ENCODE measurements around the gene PFKFB4. TPM values are rescaled to one million over a fixed set of nuclear protein-coding genes. Genes with fewer than 3 reads are reported as not detected.

PFKFB4 gene
- total and polyA plus RNA-seq, 9 of the 15 experiments (the other 6 are each of a cell fraction or from before 2014, with no cell fraction given): 0.92 to 56.3 (median 13.5) TPM

GRCh38 chr3:48555231-48555948 is 1.2 kb downstream of the PFKFB4 start (continued):
- TF ChIP-seq, protein P1, sequence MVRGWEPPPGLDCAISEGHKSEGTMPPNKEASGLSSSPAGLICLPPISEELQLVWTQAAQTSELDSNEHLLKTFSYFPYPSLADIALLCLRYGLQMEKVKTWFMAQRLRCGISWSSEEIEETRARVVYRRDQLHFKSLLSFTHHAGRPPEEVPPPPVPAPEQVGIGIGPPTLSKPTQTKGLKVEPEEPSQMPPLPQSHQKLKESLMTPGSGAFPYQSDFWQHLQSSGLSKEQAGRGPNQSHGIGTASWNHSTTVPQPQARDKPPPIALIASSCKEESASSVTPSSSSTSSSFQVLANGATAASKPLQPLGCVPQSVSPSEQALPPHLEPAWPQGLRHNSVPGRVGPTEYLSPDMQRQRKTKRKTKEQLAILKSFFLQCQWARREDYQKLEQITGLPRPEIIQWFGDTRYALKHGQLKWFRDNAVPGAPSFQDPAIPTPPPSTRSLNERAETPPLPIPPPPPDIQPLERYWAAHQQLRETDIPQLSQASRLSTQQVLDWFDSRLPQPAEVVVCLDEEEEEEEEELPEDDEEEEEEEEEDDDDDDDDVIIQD (CRISPR knock-in tag; IDR thresholded peaks at IDR 0.05): no peak
- TF ChIP-seq CCNT2 (IDR thresholded peaks at IDR 0.05; ENCODE audit: borderline replicate concordance, extremely low read depth, insufficient read length, low read depth, low read length) (no peak), BHLHE40 (IDR thresholded peaks at IDR 0.05; ENCODE audit: low read length) (no peak), HDAC3 (IDR thresholded peaks at IDR 0.05; ENCODE audit: borderline replicate concordance, partially characterized antibody) (no peak), TCFL5 (CRISPR knock-in tag; conservative IDR thresholded peaks at IDR 0.05) (no peak), PATZ1 (CRISPR knock-in tag; IDR thresholded peaks at IDR 0.05; ENCODE audit: borderline replicate concordance) (no peak), ZBTB9 (CRISPR knock-in tag; IDR thresholded peaks at IDR 0.05) (no peak), TCF3 (CRISPR knock-in tag; IDR thresholded peaks at IDR 0.05) (peak; percentile 90), U2AF2 (optimal IDR thresholded peaks at IDR 0.05; ENCODE audit: low read depth, low read length) (no peak), CREM (IDR thresholded peaks at IDR 0.05; ENCODE audit: low read depth) (peak; percentile 33; the same call in 1 of the 2 replicates), ZBTB11 (CRISPR knock-in tag; IDR thresholded peaks at IDR 0.05) (no peak)
- TF ChIP-seq, protein P2, sequence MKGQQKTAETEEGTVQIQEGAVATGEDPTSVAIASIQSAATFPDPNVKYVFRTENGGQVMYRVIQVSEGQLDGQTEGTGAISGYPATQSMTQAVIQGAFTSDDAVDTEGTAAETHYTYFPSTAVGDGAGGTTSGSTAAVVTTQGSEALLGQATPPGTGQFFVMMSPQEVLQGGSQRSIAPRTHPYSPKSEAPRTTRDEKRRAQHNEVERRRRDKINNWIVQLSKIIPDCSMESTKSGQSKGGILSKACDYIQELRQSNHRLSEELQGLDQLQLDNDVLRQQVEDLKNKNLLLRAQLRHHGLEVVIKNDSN (CRISPR knock-in tag; IDR thresholded peaks at IDR 0.05): no peak

Data from K562 (cell line).